HG02852 (cell line): Measurements from ENCODE around the gene ZNF790.
"Not testable (repeated sequence)": the region's sequence is repeated elsewhere in the genome, so short reads cannot be mapped to it uniquely, and the experiment has no call there.

Source experiments
- ATAC-seq: cut with Tn5 transposase; IDR thresholded peaks from one replicate; pipeline ENCODE4 v1.9.1; 2021; ENCODE audit warnings: mild to moderate bottlenecking, moderate library complexity; ENCODE audit not compliant: unreplicated experiment

ZNF790 gene

GRCh38 chr19:36837906-36838783 lies at the start of gene ZNF790:
ZNF790 (minus strand) TSS chr19:36838387; CDS start chr19:36825619, 12,768 bp downstream.
- peak; percentile 91 for ATAC-seq

- ATAC-seq: no peak
These were observed 39.1 kb upstream of the ZNF790 start for GRCh38 chr19:36876993-36877938.

- no peak for ATAC-seq
These were observed 13.7 kb upstream of the ZNF790 start for GRCh38 chr19:36851898-36852297.

GRCh38 chr19:36850559-36851442 lies 12.6 kb upstream of the ZNF790 start, which contains the start of gene ZNF345:
ZNF345 (plus strand) TSS chr19:36850876; CDS start chr19:36876831, 25,955 bp downstream.
- ATAC-seq: peak; percentile 74

GRCh38 chr19:36849701-36850558 lies 11.7 kb upstream of the ZNF790 start:
- ATAC-seq: peak; percentile 88

GRCh38 chr19:36847968-36848367 lies 9.8 kb upstream of the ZNF790 start:
- ATAC-seq: no peak

- ATAC-seq: no peak
These were observed 667 bp upstream of the ZNF790 start for GRCh38 chr19:36838784-36839324.

GRCh38 chr19:36837176-36837905 lies 846 bp downstream of the ZNF790 start:
- ATAC-seq: no peak

GRCh38 chr19:36833430-36833829 lies 4.8 kb downstream of the ZNF790 start:
- no peak for ATAC-seq

GRCh38 chr19:36821758-36822157 lies 16.4 kb downstream of the ZNF790 start:
- no peak for ATAC-seq

- ATAC-seq: no peak
These were observed 19.0 kb downstream of the ZNF790 start for GRCh38 chr19:36819130-36819630.

- no peak for ATAC-seq
These were observed 31.2 kb downstream of the ZNF790 start for GRCh38 chr19:36807029-36807428.

- no peak for ATAC-seq
These were observed 32.8 kb downstream of the ZNF790 start for GRCh38 chr19:36805364-36805763.

- no peak for ATAC-seq
These were observed 40.4 kb downstream of the ZNF790 start for GRCh38 chr19:36797786-36798108.

- no peak for ATAC-seq
These were observed 41.5 kb downstream of the ZNF790 start for GRCh38 chr19:36796714-36796992.

GRCh38 chr19:36791420-36792141 lies 46.6 kb downstream of the ZNF790 start:
- ATAC-seq: not testable (repeated sequence)

- no peak for ATAC-seq
These were observed 62.4 kb downstream of the ZNF790 start for GRCh38 chr19:36775768-36776167.

GRCh38 chr19:36773223-36773579 lies 65.0 kb downstream of the ZNF790 start:
- peak; percentile 23 for ATAC-seq
